Activated CD8-positive, alpha-beta memory T cell treated with anti-CD3 and anti-CD28 coated beads for 48 hours (primary cell): ENCODE results near the gene SLC27A1.
A peak's percentile ranks its signal among the peaks of the same experiment; 100 is the strongest.
"Not testable (repeated sequence)": the region's sequence is repeated elsewhere in the genome, so short reads cannot be mapped to it uniquely, and the experiment has no call there.

Source experiments
- DNase-seq, 3 experiments: peaks; one replicate each; pipeline ENCODE4 v3.0.0-alpha.2; 2020; ENCODE audit warnings: low read depth in 2 of 3, low spot score in 2 of 3

The SLC27A1 gene

DNA sequence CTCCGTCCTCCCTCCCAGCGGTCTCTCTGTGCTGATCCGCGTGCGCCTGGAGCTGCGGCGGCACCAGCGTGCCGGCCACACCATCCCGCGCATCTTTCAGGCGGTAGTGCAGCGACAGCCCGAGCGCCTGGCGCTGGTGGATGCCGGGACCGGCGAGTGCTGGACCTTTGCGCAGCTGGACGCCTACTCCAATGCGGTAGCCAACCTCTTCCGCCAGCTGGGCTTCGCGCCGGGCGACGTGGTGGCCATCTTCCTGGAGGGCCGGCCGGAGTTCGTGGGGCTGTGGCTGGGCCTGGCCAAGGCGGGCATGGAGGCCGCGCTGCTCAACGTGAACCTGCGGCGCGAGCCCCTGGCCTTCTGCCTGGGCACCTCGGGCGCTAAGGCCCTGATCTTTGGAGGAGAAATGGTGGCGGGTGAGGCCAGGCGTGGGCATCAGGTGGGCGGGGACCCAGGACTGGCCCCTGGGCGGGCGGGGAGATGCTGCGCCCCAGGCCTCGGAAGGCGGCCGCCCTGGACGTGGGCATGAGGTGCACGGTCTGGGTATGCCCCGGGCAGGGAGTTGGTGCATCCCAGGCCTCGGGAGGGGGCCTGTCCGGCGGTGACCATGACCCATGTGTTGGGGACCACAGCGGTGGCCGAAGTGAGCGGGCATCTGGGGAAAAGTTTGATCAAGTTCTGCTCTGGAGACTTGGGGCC, 16.4 kb downstream of the SLC27A1 start:
- no peak for DNase-seq

DNA sequence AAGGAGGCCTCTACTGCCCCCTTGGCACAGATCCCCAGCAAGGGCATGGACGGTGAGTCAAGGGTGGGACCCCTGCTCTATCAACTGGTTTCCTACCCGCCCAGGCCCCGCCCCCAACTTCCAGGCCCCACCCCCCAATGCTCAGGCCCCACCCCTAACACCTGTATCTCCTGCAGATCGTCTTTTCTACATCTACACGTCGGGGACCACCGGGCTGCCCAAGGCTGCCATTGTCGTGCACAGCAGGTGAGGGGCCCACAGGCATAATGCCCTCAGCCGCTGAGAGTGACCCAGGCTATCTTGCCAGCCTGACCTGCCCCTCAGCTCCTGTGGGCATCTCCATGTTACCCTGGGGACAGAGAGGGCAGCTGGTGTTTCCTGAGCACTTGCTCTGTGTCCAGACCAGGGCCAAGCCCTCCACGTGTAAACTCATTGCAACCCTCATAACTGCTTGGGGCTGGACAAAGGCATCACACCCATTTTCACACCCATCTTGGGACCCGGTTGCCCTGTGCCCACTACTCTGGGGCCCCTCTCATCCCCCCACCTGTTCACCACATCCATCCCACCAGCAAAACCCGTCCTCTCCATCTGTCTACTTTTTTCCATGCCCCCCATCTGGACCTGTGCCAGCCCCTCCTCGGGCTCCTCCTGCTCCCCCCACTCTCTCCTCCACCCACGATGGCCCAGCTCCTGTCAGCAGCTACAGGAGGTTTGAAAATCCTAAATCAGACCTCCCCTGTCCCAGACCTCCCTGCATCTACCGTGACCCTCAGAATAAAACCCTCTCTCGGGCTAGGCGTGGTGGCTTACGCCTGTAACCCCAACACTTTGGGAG, 17.2 kb downstream of the SLC27A1 start:
- DNase-seq, result no peak

DNA sequence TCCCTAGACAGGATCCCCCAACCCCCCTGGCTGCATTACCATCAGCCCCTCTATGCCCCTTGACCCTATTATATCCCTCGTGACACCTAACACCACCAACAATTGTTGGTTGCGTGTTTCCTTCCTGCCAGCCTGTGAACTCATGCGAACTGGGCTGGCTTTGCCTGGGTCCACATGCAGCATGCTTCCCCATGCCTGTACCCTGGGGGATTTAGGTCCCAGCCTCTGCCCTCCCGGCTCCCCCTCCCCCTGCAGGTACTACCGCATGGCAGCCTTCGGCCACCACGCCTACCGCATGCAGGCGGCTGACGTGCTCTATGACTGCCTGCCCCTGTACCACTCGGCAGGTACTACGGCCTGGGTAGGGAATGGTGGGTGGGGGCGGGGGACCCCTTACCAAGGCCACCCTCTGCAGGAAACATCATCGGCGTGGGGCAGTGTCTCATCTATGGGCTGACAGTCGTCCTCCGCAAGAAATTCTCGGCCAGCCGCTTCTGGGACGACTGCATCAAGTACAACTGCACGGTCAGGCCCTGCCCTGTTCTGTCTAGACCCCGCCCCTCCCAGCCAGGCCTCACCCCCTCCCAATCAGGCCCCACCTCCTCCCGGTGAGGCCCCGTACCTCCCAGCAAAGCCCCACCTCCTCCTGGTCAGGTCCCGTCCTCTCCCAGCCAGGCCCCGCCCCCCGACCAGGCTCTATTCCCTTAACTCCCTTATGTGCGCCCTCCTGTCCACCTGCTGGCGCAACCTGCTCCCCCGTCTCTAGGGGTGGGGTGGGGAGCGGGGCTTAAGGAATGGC, 18.5 kb downstream of the SLC27A1 start:
- peak; percentile 51 to 68 (median 67) for DNase-seq

DNA sequence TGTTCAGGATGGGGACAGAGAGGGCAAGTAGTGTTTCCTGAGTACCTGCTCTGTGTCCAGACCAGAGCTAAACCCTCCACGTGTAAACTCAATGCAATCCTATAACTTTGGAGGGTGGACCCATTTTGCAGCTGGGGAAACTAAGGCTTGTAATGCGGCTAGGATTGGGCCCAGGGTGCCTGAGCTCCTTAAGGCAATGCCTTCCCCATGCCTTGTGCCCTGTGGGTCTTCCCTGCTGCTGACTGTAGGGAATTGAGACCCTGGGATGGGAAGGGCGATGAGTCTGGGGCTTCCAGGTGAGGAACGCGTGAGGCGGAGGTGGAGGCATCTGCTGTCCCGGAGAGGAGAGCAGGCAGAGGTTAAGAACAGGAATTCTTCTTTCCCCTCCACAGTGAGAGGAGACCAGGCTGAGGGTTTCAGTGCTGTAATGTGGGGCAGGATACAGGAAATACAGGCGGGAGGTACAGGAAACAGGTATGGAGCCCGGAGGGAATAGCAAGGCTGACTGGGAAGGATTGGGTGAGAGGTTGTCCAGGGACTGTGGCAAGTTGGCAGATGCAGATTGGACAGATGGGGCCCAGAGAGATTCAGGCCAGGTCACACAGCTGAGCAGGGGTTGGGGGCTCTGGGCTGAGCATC, 19.2 kb downstream of the SLC27A1 start:
- DNase-seq, result no peak

DNA sequence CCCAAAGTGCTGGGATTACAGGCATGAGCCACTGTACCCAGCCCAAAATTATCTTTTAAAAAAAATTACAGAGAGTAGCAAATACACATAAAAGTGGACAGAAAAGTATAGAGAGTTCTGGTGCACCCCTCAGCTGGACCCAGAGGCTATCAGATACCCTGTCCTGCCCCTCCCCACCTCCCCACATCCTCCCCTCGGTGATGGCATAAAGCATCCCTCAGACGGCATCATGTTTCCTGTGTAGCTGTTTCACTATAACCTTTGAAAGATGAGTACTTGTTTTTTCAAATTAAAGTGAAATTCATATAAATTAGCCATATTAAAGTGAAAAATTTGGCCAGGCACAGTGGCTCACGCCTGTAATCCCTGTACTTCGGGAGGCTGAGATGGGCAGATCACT, 20.1 kb downstream of the SLC27A1 start:
- DNase-seq, result no peak

DNA sequence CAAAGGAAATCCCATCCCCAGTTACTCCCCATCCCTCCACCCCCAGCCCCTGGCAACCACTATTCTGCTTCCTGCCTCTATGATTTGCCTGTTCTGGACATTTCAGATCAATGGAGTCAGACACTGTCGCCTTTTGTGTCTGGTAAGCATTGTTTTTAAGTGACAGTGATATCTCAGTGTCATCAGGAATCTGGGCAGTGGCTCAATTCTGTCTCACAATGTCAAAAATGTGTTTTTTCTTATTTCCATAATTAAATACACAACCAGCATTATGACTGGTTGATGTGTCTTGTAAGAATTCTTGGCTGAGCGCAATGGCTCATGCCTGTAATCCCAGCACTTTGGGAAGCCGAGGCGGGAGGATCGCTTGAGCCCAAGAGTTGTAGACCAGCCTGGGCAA, 21.0 kb downstream of the SLC27A1 start:
- DNase-seq, result no peak

DNA sequence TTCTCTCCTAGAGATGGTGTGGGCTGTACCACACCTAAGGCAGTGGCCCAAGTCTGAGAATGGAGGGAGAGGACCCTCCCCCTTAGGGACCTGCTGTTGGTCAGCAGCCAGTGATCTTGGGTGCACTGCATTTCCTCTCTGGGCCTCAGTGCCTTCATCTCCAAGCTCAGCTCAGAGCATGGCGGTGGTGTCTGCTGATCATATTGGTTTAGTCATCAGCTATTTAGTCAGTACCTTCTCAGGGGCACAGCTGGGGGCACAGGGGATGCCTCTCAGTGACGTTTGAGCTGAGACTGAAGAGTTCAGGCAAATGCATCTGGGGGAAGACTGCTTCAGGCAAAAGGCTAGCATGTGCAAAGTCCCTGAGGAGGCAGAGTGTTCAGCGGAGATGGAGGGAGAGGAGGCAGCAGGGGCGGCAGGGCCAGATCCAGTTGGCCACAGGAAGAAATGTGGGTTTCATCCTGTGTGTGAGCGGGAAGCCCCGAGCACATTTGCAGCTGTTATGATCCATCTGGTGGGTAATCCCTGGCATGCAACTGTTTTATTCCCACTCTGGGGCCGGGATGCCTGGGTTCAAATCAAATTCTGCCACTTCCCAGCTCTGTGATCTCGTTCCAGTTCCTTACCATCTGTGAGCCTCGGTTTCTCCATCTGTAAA, 25.4 kb downstream of the SLC27A1 start:
- DNase-seq, result no peak

DNA sequence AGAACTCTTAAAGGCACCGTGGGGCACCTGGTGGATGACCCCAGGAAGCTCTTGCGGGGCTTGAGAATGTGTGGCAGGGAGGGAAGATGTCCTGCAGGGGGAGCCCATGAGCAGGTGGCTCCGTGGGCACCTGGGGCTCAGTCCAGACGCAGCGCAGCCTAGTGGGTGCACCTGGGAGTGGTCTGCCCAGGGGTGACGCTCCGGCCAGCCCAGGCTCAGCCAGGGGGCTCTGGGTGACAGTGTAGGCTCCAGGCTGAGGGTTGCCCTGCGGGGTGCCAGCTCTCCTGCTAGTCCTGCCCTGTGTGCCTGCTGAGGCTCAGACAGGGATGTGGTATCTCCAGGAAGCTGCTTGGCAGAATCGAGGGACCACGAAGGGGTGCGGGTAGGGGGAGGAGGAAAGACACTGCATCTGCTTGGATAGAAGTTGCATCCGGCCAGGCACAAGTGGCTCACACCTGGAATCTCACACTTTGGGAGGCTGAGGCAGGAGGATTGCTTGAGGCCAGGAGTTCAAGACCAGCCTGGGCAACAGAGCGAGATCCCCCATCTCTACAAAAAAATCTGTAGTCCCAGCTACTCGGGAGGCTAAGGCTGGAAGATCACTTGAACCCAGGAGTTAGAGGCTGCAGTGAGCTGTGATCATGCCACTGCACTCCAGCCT, 26.1 kb downstream of the SLC27A1 start:
- peak; percentile 59 to 78 (median 74) for DNase-seq

DNA sequence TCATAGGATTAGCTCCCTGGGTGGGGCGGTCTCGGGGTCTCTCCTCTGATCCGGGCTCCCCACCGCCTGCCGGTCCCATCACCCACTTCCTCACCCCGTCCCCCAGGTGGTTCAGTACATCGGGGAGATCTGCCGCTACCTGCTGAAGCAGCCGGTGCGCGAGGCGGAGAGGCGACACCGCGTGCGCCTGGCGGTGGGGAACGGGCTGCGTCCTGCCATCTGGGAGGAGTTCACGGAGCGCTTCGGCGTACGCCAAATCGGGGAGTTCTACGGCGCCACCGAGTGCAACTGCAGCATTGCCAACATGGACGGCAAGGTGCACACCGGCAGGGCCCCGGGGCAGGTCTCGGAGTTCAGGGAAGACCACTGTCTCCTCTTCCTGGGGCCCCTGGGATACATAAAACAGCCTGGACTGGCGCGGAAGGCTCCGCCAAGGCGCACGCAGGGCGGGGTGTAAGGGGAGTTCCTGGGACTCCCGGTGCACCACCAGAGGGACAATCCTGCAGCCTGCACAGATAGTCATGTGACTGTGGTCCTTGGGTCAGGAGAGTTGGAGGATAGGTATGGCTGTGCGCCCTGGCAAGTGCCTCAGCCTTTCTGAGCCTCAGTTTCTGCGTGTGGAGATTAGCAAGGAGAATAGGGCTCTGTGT, 26.9 kb downstream of the SLC27A1 start:
- no peak for DNase-seq

DNA sequence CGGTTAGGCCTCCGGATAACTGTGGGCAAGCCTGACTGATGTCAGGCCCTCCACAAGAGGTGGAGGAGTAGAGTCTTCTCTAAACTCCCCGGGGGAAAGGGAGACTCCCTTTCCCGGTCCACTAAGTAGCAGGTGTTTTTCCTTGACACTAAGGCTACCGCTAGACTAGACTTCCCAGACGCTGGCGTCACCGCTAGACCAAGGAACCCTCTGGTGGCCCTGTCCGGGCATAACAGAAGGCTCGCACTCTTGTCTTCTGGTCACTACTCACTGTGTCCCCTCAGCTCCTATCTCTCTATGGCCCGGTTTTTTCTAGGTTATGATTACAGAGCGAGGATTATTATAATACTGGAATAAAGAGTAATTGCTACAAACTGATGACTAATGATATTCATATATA, 28.7 kb downstream of the SLC27A1 start:
- DNase-seq, result not testable (repeated sequence)

DNA sequence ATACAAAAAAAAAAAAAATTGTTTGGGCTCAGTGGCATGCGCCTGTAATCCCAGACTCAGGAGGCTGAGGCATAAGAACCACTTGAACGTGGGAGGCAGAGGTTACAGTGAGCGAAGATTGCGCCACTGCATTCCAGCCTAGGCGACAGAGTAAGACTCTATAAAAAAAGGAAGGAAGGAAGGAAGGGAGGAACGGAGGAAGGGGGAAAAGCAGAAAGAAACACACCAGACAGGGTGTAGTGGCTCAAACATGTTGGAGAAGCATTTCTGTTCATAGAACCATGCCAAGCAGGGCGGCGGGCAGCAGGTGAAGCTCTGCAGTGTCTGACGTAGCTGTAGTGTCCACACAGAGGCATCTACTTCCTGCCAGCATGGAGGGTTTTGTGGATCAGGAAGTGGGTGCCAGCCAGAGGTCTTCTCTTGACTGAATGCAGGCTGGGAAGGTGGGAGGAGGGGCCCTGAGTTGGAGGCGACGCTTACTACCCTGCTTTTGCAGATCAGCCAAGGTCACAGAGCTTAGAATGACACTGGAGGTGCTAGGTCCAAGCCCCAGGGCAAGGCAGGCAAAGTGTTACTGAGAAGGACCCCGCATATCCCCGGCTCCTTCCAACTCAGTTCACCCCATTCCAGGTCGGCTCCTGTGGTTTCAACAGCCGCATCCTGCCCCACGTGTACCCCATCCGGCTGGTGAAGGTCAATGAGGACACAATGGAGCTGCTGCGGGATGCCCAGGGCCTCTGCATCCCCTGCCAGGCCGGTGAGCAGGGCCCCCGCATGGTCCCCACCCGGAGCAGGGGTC, 29.5 kb downstream of the SLC27A1 start:
- DNase-seq, result no peak

DNA sequence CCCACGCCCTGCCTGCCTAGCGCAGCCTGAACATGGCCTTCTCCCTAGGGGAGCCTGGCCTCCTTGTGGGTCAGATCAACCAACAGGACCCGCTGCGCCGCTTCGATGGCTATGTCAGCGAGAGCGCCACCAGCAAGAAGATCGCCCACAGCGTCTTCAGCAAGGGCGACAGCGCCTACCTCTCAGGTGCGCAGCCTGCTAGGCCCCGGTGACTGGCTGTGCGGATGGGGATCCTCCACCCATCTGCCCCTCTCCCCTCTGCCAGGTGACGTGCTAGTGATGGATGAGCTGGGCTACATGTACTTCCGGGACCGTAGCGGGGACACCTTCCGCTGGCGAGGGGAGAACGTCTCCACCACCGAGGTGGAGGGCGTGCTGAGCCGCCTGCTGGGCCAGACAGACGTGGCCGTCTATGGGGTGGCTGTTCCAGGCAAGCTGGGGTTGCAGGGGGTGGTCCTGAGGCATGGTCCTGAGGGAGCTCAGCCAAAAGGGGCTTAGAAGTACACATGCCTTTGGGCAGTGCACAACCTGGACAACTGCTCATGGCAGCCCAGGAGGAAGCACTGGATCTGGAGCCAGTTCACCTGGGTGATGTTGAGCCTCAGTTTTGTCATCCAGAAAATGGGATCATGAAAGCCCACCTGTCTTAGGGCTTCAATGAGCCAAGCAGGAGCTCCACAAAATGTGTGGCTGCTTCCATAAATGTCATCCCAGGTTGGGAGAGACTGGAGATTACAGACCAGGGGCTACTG, 30.3 kb downstream of the SLC27A1 start:
- no peak for DNase-seq

DNA sequence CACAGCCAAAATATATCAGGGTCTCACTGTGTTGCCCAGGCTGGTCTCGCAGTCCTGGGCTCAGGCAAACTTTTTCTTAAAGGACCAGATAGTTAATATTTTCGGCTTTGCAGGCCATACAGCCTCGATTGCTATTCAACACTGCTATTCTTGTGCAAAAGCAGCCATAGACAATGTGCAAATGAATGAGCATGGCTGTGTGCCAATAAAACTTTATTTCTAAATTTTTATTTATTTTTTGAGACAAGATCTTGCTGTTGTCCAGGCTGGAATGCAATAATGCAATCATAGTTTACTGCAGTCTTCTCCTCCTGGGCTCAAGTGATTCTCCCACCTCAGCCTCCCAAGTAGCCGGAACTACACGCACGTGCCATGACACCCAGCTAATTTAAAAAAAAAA, 32.9 kb downstream of the SLC27A1 start:
- no peak for DNase-seq

DNA sequence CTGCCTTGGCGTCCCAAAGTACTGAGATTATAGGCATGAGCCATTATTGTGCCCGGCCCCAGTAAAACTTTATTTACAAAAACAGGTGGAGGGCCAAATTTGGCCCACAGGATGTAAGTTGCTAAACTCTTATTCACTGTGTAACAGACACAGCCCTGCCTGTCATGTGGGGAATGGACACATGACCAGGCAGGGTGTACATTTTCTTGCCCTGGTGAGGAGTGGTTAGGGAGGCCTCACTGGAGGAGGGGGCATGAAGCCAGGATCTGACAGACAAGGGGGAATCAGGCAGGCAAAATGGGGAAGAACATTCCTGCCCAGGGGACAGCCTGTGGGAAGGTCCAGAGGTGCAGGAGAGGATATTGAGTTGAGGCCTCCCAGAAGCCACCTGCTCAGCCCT, 33.7 kb downstream of the SLC27A1 start:
- DNase-seq, result no peak

DNA sequence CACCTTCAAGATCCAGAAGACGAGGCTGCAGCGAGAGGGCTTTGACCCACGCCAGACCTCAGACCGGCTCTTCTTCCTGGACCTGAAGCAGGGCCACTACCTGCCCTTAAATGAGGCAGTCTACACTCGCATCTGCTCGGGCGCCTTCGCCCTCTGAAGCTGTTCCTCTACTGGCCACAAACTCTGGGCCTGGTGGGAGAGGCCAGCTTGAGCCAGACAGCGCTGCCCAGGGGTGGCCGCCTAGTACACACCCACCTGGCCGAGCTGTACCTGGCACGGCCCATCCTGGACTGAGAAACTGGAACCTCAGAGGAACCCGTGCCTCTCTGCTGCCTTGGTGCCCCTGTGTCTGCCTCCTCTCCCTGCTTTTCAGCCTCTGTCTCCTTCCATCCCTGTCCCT, 34.1 kb downstream of the SLC27A1 start:
- DNase-seq, result no peak

DNA sequence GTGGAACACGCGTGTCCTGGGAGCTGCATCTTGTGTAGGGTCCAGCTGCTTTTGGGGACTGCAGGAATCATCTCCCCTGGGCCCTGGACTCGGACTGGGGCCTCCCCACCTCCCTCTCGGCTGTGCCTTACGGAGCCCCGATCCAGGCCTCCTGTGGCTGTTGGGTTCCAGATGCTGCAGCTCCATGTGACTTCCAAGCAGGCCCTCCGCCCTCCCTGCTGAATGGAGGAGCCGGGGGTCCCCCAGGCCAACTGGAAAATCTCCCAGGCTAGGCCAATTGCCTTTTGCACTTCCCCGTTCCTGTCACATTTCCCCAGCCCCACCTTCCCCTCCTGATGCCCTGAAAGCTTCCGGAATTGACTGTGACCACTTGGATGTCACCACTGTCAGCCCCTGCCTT, 34.9 kb downstream of the SLC27A1 start:
- no peak for DNase-seq

DNA sequence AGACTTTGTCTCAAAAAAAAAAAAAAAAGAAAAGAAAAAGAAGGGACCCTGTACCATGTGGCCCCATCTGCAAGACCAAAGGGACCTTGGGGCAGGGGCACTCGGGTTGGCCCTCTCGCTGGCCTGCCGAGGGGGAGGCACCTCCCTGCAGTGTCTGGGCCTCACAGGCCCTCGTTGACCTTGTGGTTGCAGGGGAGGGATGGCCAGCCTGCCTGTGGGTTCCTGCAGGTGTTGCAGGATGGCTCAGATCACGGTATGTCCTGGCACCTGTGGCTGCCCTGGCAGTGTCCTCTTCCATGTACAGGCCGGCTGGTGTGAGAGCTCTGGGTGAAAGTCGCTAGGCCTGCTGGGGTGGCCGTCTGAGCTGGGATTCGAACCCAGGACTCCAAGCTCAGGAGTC, 36.4 kb downstream of the SLC27A1 start:
- DNase-seq, result no peak

DNA sequence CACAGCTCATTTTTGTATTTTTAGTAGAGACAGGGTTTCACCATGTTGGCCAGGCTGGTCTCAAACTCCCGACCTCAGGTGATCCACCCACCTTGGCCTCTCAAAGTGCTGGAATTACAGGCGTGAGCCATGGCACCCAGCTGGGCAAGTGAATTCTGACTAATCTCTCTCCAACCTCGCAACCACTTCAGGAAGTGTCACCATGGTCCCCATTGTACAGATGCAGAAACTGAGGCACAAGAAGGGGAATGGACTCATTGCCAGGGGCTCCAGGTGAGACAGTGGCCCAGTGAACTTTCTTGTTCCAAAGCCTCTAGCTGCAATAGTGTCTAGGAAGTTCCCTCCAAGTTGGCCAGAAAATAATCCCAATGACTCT, 38.2 kb downstream of the SLC27A1 start:
- DNase-seq, result not testable (repeated sequence)
